ENCODE measurements around the gene QRICH1.
A peak's percentile ranks its signal among the peaks of the same experiment; 100 is the strongest.

The QRICH1 gene

DNA sequence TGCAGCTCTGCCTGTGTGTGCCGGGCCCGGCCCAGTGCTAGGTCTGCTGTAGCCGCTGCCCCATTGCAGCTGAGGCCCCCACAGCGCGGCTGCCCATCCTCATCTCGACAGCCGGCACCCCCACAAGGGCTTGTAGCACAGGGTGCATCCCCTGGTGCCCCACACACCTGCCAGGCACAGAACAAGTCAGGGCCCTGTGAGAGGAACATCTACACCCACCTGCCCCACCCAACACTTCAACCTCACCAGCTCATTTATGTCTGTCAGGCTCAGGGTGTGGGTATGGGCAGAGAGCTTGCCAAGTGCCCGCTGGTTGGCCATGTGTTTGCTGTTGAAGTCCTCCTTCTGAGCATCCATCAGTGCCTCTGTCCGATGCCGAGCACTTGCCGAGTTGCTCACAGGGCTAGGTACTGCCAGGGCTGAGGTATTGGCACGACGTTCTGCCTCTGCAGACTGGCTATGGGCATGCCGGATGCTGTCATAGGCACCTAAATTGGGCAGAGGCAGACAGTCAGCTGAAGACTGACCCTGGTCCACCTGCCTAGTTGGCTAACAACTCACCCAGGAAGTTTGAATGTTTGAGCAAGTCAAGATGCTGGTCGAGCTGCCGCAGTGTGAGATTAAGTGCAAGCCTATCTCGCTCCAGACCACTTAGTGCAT lies 29.1 kb upstream of the QRICH1 start:
- H3K27ac Mint-ChIP-seq: no peak overlapping the region
- H3K36me3 Mint-ChIP-seq (ENCODE audit: low read depth): peaks cover 19% of the 10 kb centered on the region
- H3K4me1 Mint-ChIP-seq (ENCODE audit: low read depth): peaks cover 25% of the 10 kb centered on the region
- no peaks in the 10 kb centered on the region for H3K27me3 Mint-ChIP-seq
- H3K9me3 Mint-ChIP-seq: no peaks in the 10 kb centered on the region
- no peak overlapping the region for H3K4me3 Mint-ChIP-seq
- no peak for DNase-seq

DNA sequence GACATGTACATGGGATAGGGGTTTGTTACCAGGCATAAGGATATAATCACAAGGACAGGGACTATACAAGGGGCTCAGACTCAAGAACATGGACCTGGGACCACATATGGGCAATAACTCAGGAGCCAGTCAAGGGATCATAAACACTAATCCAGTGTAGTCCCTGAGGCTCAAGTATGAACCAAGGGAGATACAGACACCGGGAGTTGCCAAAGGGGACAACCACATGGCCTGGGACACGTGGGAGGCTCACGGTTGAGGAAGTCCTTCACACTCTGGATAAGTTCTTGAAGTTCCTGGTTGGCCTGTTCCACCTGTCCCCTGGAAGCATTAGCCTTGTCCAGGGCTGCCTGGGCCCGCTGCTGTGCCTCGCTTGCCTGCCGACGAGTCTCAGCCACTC lies 28.6 kb upstream of the QRICH1 start:
- Mint-ChIP-seq H3K27me3 (no peaks in the 10 kb centered on the region), H3K36me3 (ENCODE audit: low read depth) (peaks cover 25% of the 10 kb centered on the region), H3K4me3 (no peak overlapping the region), H3K27ac (peak overlapping the region; percentile 93), H3K9me3 (no peaks in the 10 kb centered on the region), H3K4me1 (ENCODE audit: low read depth) (peaks cover 27% of the 10 kb centered on the region)
- DNase-seq: no peak

DNA sequence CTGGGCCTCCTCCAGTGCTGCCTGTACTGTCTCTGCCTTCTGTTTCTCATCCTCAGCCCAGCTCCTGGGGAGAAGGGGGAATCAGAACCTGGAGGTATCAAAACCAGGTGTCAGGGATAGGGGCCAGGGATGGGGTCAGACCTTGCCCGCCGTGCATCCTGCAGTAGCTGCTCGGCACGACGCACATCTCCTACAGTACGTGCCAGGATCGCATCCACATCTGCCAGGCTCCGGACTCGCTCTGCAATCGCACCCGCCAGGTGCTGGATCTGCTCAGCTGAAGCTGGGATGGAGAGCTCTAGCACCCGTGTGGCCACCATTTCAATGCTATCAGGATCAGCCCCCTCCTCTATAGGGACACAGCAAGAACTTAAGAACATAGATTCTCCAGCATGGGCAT lies 28.2 kb upstream of the QRICH1 start:
- no peak for DNase-seq
- Mint-ChIP-seq H3K27ac (peak overlapping the region; percentile 93), H3K4me3 (no peak overlapping the region), H3K36me3 (ENCODE audit: low read depth) (peaks cover 28% of the 10 kb centered on the region), H3K4me1 (ENCODE audit: low read depth) (peaks cover 27% of the 10 kb centered on the region), H3K9me3 (no peaks in the 10 kb centered on the region), H3K27me3 (no peaks in the 10 kb centered on the region)

DNA sequence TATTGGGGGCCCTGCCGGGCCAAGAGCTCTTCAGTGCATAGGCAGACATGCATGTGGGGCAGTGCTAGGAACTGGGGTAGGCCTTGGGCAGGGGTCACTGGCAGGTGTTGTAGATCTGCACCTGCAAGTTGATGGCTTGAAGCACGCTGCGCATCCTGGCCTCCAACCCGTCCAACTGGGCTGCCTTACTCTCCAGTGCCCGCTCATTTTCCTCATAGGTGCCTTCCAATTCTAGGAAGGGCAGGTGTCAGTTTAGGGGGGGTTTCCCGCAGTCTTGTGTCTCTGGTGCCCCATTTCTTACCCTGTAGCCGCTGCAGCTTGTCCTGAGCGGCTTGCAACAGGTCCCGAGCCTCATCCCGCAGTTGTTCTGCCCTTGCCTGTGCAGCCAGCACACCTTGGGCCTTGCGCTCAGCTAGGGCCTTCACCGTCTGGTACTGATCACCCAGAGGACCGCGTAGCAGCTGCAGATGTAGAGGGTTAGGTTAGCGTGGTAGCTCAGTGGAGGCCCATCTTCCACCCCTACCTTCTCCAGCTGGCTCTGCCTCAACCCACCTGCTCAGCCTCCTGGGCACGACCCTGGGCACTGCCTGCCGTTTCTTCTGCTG lies 27.4 kb upstream of the QRICH1 start:
- H3K27me3 Mint-ChIP-seq: no peaks in the 10 kb centered on the region
- peak overlapping the region; percentile 87 for H3K4me3 Mint-ChIP-seq
- peak overlapping the region; percentile 93 for H3K27ac Mint-ChIP-seq
- H3K9me3 Mint-ChIP-seq: no peaks in the 10 kb centered on the region
- H3K36me3 Mint-ChIP-seq (ENCODE audit: low read depth): peaks cover 34% of the 10 kb centered on the region
- peaks cover 27% of the 10 kb centered on the region for H3K4me1 Mint-ChIP-seq (ENCODE audit: low read depth)
- DNase-seq: no peak

DNA sequence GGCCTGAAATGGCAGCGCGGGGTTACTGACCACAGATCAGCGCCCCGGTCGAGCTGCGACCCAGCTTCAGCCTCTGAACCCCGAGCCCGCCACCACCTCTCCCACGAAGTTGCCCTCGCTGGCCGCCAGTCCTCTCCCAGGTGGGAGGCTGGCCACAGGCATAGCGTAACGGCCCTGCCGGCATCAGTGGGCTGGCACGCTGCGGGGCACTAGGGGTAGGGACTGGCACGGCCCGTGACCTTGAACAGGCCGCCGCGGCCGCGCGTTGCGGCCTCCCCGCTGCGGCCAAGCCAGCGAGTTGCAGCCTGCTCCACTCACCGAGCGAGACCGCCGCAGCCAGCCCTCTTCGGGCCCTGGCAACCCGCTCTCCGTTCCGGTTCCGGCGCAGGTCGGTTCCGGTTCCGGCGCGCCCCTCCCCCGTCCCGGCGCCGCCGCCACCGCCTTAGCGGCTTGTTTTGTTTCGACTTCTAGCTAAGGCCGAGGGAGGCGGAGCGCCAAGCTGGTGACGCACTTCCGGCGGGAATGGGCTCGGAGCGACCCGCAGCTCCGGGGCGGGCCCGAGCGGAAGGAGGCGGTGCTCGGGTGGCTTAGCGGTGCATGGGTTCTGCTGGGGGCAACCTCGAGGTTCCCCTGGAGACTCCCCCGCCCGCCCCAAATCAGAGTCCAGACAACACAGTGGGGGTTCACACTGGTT lies 26.7 kb upstream of the QRICH1 start, which contains the start of gene USP19:
Gene USP19, minus strand, starts transcription at position 386 of the 694 bp plus-strand sequence. CDS start 1,678 bp downstream, outside the sequence.
- Mint-ChIP-seq H3K36me3 (ENCODE audit: low read depth) (peaks cover 40% of the 10 kb centered on the region), H3K27me3 (no peaks in the 10 kb centered on the region), H3K9me3 (no peaks in the 10 kb centered on the region), H3K27ac (peak within 1 kb of the TSS; percentile 93), H3K4me3 (peak within 1 kb of the TSS; percentile 87), H3K4me1 (ENCODE audit: low read depth) (peaks cover 29% of the 10 kb centered on the region)
- peak; percentile 97 for DNase-seq

DNA sequence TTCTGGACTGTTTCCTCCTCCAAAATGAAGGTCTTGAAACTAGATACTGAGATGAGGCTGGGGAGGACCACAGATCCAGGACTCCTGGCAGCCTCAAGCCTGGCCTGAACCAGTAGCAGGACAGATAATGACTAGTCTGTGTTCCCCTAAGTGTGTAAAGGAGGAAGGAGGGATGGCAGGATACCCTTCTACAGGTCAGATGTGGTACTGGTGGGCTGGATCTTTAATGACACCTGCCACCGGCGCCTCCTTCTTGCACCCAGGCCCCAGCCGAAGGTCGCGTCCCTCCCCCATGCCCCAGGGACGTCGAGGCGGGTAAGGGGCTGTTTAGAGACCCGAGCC lies 26.2 kb upstream of the QRICH1 start:
- peaks cover 29% of the 10 kb centered on the region for H3K4me1 Mint-ChIP-seq (ENCODE audit: low read depth)
- no peaks in the 10 kb centered on the region for H3K9me3 Mint-ChIP-seq
- peak overlapping the region; percentile 87 for H3K4me3 Mint-ChIP-seq
- H3K36me3 Mint-ChIP-seq (ENCODE audit: low read depth): peaks cover 46% of the 10 kb centered on the region
- no peaks in the 10 kb centered on the region for H3K27me3 Mint-ChIP-seq
- DNase-seq: no peak
- peak overlapping the region; percentile 93 for H3K27ac Mint-ChIP-seq

DNA sequence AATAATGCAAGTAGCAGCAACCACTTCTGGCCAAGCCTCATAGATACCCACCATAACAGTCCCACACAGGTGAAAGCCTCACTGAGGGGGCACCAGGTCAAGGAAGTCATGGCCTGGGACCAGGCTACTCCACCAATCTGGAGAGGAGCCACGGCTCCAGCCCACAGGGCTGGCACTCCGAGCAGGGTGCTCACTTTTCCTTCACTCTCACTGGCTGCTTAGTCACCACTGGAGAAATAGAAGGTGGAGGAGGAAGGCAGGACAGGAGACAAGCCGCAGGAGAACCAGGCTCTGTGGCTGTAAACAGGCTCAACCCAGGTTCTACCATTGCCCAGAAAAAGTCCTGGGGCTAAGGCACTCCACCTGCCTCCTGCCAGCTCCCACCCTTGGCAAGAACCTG lies 25.6 kb upstream of the QRICH1 start:
- Mint-ChIP-seq H3K27ac (peak overlapping the region; percentile 93), H3K9me3 (no peaks in the 10 kb centered on the region), H3K27me3 (no peaks in the 10 kb centered on the region), H3K36me3 (ENCODE audit: low read depth) (peaks cover 52% of the 10 kb centered on the region), H3K4me3 (peak overlapping the region; percentile 87), H3K4me1 (ENCODE audit: low read depth) (peaks cover 29% of the 10 kb centered on the region)
- DNase-seq: no peak

DNA sequence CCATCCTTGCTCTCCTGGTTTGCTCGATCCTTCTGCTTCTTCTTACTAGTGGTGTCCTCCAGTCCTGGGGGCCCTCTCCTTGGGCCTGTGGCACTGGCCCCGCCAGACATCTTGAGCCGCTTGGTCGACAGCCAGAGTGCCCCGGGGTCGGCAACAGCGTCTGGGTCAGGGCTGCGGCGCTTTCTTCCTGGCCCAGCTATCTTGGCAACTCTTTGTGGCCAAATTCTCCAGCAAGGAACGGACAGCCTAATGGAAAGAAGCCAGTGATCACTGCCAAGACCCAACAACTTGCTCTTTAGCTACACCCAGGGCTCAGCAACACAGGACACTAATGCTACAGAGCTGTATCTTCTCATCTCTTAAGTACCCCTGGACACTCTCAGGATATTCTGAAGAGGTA lies 25.2 kb upstream of the QRICH1 start:
- H3K4me3 Mint-ChIP-seq: peak overlapping the region; percentile 87
- H3K4me1 Mint-ChIP-seq (ENCODE audit: low read depth): peaks cover 29% of the 10 kb centered on the region
- peaks cover 56% of the 10 kb centered on the region for H3K36me3 Mint-ChIP-seq (ENCODE audit: low read depth)
- no peaks in the 10 kb centered on the region for H3K9me3 Mint-ChIP-seq
- no peak for DNase-seq
- peak overlapping the region; percentile 75 for H3K27ac Mint-ChIP-seq
- H3K27me3 Mint-ChIP-seq: no peaks in the 10 kb centered on the region

DNA sequence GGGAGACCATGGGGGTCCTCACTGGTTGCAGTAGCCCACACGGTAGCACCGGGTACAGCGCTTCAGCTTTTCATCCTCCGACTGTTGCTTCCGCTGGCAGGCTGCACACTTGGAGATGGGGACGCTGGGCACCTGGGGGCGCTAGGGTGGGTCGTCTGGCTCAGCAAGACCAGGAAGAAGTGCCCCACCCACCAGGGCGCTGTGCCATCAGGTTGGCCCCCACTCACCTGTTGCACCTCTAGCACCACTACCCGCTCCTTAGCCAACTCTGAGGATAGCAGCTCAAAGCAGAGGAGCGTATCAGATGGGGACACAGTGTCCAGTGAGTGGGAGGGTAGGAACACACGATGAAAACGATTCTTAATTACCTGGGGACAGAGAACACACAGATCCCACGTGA lies 18.4 kb upstream of the QRICH1 start:
- peaks cover 86% of the 10 kb centered on the region for H3K36me3 Mint-ChIP-seq (ENCODE audit: low read depth)
- no peak overlapping the region for H3K27ac Mint-ChIP-seq

DNA sequence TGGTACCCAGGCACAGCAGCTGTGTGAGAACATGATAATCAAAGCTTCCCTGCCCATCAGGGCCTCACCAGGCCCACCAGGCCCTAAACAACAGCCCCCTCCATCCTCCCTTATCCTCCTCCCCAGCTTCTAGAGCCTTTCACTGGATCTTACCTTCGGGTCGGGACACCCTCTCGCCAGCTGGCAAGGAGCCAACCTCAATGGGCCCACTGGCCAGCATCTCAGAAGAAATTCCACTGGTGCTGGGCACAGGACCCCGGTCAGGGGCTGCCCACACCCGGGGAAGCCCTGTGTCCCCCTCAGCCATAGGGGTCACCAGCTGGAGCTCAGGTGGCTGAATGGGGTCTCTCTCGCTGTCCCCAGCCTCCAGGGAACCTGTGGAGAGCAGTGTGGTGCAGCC lies 17.5 kb upstream of the QRICH1 start:
- Mint-ChIP-seq H3K9me3 (no peaks in the 10 kb centered on the region), H3K27me3 (no peaks in the 10 kb centered on the region), H3K27ac (no peak overlapping the region), H3K4me1 (ENCODE audit: low read depth) (peaks cover 1% of the 10 kb centered on the region), H3K4me3 (no peak overlapping the region), H3K36me3 (ENCODE audit: low read depth) (peaks cover 86% of the 10 kb centered on the region)
- DNase-seq: no peak

More for the DNA sequence above, 18.4 kb upstream of the QRICH1 start:
- Mint-ChIP-seq H3K4me1 (ENCODE audit: low read depth) (peaks cover 1% of the 10 kb centered on the region), H3K9me3 (no peaks in the 10 kb centered on the region), H3K4me3 (no peak overlapping the region), H3K27me3 (no peaks in the 10 kb centered on the region)
- DNase-seq: no peak

DNA sequence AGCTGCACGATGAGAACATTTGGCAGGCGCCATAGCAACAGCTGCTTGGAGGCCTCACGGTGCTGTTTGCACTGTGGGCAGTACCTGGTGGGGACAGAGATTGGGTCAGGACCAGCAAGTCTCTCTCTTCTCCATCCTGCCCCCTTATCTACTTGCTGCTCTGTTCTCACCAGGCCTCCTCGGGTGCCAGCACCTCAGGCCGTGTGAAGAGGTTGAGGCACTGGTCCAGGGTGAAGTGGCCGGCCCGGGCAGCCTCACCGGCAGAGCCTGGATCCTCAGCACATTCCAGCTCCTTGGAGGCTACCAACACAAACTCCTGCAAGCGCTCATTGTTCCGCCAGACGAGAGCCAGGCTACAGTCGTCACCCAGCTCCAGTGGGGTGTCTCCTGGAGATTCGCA lies 16.9 kb upstream of the QRICH1 start:
- Mint-ChIP-seq H3K9me3 (no peaks in the 10 kb centered on the region), H3K36me3 (ENCODE audit: low read depth) (peaks cover 80% of the 10 kb centered on the region), H3K27ac (no peak overlapping the region), H3K4me3 (no peak overlapping the region), H3K4me1 (ENCODE audit: low read depth) (peaks cover 2% of the 10 kb centered on the region), H3K27me3 (no peaks in the 10 kb centered on the region)
- no peak for DNase-seq

DNA sequence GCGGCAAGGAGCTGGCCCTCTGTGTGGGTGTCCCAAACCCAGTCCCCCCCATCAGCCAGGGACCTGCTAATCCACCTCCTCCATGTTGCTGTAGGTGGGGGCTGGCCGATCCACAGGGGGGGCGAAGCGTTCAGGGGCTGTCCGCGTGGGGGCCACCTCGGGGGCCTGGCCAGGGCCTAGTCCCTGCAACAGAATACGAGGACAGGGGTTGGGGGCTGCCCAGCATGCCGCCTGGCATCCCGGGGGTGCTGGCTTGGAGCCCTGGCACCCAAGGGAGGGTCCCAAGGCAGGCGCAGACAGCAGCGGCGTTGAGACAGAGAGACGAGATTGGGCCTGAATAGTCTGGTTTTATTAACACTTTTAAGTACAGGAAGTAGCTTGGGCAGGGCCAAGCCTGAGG lies 14.5 kb upstream of the QRICH1 start:
- no peaks in the 10 kb centered on the region for H3K9me3 Mint-ChIP-seq
- H3K36me3 Mint-ChIP-seq (ENCODE audit: low read depth): peaks cover 77% of the 10 kb centered on the region
- no peaks in the 10 kb centered on the region for H3K27me3 Mint-ChIP-seq
- no peak for DNase-seq
- no peak overlapping the region for H3K4me3 Mint-ChIP-seq
- peaks cover 23% of the 10 kb centered on the region for H3K4me1 Mint-ChIP-seq (ENCODE audit: low read depth)
- H3K27ac Mint-ChIP-seq: no peak overlapping the region

DNA sequence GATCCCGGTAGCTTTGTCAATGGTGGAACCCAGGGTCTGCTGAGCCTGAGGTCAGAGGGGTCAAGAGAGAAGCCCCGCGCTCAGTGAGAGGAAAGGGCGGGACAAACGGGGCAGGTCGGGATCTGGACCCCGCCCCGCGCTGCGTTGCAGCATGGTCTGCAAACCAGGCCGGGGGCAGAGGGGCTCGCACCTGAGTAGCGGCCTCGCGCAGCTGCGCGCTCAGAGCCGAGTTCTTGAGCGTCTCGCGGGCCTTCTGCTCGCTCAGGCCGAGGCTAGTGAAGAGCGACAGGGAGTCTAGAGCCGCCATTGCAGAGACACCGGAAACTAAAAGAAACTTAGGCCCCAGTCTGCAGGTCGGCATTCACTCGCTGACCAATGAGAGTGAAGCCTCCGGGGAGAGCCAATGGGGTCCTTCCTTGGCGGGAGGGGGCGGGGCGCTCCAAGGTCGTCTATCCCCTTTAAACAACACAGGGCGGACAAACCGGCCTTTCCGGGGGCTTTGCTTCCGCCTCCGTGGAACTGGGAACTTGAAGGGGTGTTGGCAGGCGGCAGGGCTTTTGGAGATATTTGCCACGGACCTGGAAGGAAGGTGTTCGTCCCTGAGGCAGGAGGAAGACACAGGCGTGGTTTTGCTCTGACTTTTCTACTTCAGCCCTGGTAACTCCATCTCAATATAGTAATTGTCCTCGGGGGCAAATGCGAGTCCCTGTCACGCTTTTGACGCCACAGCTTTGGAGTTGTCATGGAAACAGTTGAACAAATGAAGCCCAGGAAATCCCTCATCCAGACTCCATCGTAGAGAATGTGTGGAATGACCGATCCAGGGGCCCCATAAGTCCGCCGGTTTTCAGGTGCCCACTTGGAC lies 10.8 kb upstream of the QRICH1 start, which contains the start of gene QARS1:
Gene QARS1, minus strand, starts transcription at position 331 of the 865 bp plus-strand sequence. Its CDS starts 24 bp downstream, at position 307.
- Mint-ChIP-seq H3K9me3 (no peaks in the 10 kb centered on the region), H3K27me3 (no peaks in the 10 kb centered on the region), H3K27ac (peak within 1 kb of the TSS; percentile 98), H3K4me1 (ENCODE audit: low read depth) (peaks cover 33% of the 10 kb centered on the region), H3K4me3 (peak within 1 kb of the TSS; percentile 99), H3K36me3 (ENCODE audit: low read depth) (peaks cover 80% of the 10 kb centered on the region)
- peak; percentile 89 for DNase-seq

DNA sequence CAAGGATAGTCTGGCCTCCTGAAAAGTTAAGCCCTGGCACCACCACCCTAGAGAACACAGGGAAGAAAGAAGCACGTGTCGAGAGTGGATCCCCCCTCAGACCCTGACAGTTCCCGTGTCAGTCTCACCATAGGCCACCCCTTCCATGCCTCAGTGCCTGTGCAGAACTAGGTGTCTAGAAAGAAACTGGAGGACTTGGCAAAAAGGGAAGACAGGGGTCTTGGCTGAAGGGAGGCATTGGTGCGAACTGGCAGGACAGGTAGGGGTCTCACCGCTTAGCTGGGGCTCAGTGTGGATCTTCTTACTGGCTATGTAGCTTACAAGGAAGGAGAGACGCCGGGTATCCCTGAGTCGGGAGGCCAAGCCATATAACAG lies 10.2 kb upstream of the QRICH1 start:
- Mint-ChIP-seq H3K9me3 (no peaks in the 10 kb centered on the region), H3K4me1 (ENCODE audit: low read depth) (peaks cover 33% of the 10 kb centered on the region), H3K36me3 (ENCODE audit: low read depth) (peaks cover 81% of the 10 kb centered on the region), H3K27ac (peak overlapping the region; percentile 98), H3K27me3 (no peaks in the 10 kb centered on the region), H3K4me3 (peak overlapping the region; percentile 99)
- DNase-seq: no peak
